CD4-positive, alpha-beta T cell treated with Interferon alpha-2 for 1 hour (primary cell): ENCODE results near the gene SCUBE3.

ENCODE experiments used
- DNase-seq, 2 donors: peaks; one replicate each; pipeline ENCODE4 v3.0.0-alpha.2; 2020 to 2022

Gene SCUBE3

GRCh38 chr6:35214869-35215664 lies 1.3 kb downstream of the SCUBE3 start:
- no peak for DNase-seq

GRCh38 chr6:35215665-35216411 lies 2.1 kb downstream of the SCUBE3 start:
- no peak for DNase-seq

- DNase-seq: no peak
Measured at GRCh38 chr6:35216412-35216732, 2.6 kb downstream of the SCUBE3 start.

- DNase-seq: no peak
Measured at GRCh38 chr6:35216851-35217811, 3.4 kb downstream of the SCUBE3 start.

GRCh38 chr6:35218021-35218420 lies 4.3 kb downstream of the SCUBE3 start:
- DNase-seq: no peak

- no peak for DNase-seq
Measured at GRCh38 chr6:35218456-35218855, 4.7 kb downstream of the SCUBE3 start.

- no peak for DNase-seq
Measured at GRCh38 chr6:35219683-35220326, 6.0 kb downstream of the SCUBE3 start.

GRCh38 chr6:35220711-35221110 lies 7.0 kb downstream of the SCUBE3 start:
- DNase-seq: no peak

- no peak for DNase-seq
Measured at GRCh38 chr6:35223396-35223795, 9.6 kb downstream of the SCUBE3 start.

GRCh38 chr6:35224720-35225119 lies 11.0 kb downstream of the SCUBE3 start:
- DNase-seq: no peak

GRCh38 chr6:35228481-35228880 lies 14.7 kb downstream of the SCUBE3 start:
- DNase-seq: no peak

GRCh38 chr6:35229304-35229703 lies 15.5 kb downstream of the SCUBE3 start:
- DNase-seq: no peak

- no peak for DNase-seq
Measured at GRCh38 chr6:35230498-35230897, 16.7 kb downstream of the SCUBE3 start.

- DNase-seq: no peak
Measured at GRCh38 chr6:35230950-35231349, 17.2 kb downstream of the SCUBE3 start.

GRCh38 chr6:35231563-35231962 lies 17.8 kb downstream of the SCUBE3 start:
- DNase-seq: no peak

- DNase-seq: no peak
Measured at GRCh38 chr6:35234901-35235300, 21.1 kb downstream of the SCUBE3 start.

- DNase-seq: no peak
Measured at GRCh38 chr6:35236223-35236622, 22.5 kb downstream of the SCUBE3 start.

GRCh38 chr6:35237476-35237875 lies 23.7 kb downstream of the SCUBE3 start:
- DNase-seq: no peak

- DNase-seq: no peak
Measured at GRCh38 chr6:35238843-35239289, 25.1 kb downstream of the SCUBE3 start.

- DNase-seq: no peak
Measured at GRCh38 chr6:35239581-35239980, 25.8 kb downstream of the SCUBE3 start.

GRCh38 chr6:35240838-35241801 lies 27.4 kb downstream of the SCUBE3 start:
- peak; percentile 57 to 76 for DNase-seq
